HG03442 (cell line): ENCODE measurements around the gene ISX.

Experiments used
- ATAC-seq: cut with Tn5 transposase; IDR thresholded peaks from one replicate; pipeline ENCODE4 v1.9.1; 2021; ENCODE audit warnings: mild to moderate bottlenecking, moderate library complexity; ENCODE audit not compliant: unreplicated experiment

The ISX gene

DNA sequence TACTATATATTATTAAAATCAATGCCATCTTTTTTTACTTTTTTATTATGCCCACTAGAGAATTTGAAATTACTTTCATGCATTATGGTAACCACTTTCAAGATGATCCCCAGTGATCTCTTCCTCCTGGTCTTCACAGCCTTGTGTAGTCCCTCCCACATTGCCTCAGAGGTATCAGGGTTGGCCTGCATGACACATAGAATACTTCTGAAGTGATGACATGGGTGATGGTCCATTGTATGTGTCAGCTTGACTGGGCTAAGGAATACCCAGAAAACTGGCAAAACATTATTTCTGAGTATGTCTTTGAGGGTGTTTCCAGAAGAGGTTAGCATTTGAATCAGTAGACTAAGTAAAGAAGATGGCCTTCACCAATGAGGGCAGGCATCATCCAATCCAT, 14.2 kb upstream of the ISX start:
- ATAC-seq: no peak

DNA sequence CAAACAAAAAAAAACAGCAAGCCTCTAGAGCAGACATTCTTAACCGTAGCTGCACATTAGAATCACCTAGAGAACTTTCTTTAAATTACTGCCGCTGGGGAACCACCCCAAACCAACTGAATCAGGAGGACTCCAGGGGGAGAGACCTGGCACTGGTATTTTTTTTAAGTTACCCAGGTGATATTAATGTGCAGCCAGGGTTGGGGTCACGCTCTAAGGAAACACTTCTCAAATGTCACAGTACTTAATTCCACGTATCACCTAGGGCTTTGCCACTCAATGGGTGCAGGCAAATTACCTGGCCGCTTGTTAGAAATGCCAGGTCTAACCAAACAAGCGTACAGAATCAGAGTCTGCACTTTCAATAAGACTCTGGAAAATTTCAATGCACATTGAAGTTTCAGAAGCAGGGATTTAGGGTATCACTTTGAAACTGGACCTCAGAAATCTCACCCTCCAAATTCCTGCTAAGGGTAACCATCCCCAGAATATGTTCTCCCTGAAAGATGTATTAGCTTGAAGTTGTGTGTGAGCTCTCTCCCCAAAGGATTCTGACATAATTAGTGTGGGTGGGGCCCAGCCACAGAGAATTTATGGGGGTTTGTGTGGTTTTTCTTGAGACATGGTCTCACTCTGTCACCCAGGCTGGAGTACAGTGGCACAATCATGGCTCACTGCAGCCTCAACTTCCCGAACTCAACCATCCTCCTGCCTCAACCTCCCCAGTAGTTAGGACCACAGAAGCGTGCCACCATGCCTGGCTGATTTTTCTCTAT, 12.7 kb upstream of the ISX start:
- ATAC-seq: no peak

DNA sequence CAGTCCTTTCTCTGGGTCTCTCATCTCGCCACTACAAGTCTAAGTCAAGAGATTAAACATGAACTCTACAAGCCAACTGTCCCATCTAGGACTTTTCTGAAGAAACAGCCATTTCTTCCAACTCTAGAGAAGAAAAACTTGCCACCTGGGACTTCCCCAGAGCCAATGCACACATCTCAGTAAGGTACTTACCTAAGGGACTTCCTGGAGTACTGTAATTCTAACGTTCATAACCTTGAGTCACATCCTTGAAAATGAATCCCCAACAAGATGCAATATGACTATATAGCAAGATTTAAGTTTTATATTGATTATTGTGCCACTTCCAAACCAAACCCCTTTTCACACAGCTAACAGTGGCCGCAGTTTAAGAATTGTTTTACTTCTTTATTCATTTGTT, 11.9 kb upstream of the ISX start:
- ATAC-seq: peak; percentile 55

DNA sequence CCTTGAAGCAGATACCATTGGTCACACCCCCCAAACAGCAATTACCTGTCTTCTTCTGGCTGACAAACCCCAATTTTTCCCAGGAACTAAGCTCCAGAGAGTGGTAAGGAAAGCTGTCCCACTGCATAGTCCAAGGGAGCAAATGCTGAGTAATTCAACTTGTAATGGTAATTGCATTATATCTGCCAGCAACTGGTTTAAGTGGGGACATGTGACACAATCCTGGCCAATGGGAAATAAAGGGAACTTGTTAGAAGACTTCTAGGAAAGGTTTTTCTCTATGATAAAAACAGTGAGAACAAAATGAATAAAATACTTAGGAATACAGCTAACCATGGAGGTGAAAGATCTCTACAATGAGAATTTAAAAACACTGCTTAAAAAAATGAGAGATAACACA, 9.5 kb upstream of the ISX start:
- no peak for ATAC-seq

DNA sequence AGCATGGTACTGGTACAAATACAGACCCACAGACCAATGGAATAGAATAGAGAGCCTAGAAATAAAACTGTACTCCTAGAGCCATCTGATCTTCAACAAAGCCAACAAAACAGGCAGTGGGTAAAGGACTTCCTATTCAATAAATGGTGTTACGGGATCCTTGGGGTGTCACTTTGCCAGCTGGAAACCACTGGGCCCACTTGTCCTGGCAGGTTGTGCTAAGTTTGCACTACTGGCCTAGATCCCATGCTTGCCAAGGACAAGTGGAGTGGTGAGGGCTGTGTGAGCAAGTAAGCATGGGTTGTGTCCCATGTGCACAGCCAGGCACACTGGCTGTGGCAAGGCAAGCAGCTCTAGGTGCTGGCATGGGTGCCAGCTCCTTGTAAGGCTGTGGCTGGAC, 8.8 kb upstream of the ISX start:
- no peak for ATAC-seq

DNA sequence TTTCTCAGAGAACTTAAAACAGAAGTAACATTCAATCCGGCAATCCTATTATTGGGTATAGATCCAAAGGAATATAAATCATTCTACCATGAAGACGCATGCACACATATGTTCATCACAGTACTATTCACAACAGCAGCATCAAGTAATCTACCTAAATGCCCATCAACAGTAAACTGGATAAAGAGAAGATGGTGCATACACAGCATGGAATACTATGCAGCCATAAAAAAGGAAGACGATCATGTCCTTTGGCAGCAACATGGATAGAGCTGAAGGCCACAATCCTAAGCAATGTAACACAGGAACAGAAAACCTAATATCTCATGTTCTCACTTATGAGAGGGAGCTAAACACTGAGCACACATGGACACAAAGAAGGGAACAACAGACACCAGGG, 6.3 kb upstream of the ISX start:
- no peak for ATAC-seq

DNA sequence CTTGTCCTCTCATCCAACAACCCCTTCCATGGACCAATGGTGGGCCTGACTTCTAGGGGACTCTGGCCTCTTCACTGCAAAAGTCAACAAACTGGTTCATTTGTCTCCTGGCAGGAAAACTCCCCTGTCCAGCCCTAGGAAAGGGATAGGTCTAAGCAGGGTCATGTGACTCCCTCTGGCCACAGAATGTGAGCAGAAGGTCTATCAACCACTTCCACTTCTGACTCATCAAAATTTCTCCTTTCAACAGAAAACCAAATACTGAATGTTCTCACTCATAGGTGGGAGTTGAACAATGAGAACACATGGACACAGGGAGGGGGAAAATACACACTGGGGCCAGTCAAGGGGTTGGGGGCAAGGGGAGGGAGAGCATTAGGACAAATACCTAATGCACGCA, 1.3 kb upstream of the ISX start:
- peak; percentile 75 for ATAC-seq

DNA sequence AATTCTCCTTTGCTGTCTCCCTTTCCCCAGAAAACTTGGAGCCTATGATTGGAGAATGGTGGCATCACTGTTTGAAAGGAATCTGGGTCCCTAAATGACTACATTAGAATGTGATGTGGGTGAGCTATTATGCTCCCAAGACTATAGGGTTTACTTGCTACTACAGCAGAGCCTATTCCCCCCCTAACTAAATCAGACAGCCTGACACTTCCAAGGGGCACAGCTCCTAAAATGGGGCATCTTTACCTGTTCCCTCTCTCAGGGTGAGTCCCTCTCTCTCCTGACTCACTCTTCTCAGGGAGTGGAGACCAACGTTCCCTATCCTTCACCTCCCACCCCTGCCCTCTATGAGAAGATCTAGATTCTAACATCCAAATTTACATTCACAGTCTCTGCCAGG, 775 bp upstream of the ISX start:
- no peak for ATAC-seq

DNA sequence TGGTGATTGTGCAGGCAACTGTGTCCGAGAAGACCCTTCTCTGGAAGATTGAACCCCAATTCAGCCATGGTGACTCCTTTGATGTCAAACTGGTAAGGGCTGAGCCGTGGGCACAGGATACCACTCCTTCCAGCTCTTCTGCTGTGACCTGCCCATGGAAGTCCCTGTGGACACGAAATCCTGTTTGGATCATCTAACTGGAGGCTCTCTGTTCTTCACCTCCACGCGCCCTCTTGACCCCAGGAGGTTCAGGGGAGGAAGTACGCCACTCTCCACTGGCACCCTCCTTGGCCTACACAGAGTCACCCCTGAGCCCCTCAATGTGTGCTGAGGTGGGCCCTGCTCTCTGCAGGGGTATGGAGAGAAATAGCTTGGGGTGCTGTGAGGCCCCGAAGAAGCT, 810 bp downstream of the ISX start:
- ATAC-seq: no peak

DNA sequence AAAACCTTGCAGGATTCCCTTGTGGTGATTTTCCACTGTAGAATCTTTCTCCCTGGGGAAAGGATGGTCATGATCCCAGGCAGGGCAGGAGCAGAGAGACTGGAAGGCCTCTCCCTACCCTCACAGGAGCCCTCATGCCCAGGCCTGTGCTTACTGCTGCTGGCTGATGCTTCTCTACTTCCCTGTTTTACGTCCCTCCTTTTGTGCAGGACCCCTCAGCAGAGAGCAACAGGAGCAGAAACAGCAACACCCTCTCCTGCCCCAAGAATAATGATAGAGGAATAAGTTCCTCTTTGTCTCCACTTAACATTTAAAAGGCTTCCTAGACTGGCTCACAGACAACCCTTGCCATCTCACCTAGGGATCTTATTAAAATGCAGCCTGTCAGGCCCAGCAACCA, 3.6 kb downstream of the ISX start:
- ATAC-seq: no peak

DNA sequence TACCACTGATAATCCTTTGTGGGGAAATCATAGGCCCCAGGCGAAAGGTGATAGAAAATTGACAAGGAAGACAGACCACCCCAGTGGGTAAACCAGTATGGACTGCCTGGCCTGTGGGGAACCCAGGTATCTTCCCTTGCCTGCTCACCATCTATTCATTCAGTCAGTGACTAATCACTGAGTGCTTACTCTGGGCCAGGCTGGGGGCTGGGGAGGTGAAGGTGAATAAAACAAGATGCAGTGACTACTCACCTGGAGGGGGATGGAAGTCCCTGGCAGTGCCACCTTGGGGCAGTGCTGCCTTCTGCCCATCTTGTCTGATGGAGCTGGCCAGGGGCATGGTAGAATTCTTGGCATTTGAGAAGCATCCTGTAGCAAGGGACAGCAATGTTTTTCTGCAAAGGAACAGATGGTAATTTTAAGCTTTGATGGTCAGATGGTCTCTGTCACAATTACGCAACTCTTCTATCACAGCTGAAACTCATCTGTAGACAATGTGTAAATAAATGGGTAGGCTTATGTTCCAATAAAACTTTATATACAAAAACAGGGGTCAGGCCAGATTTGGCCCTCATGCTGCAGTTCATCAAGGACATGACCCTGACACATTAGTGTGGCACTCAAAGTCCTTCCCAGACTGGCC, 4.6 kb downstream of the ISX start:
- ATAC-seq: no peak

DNA sequence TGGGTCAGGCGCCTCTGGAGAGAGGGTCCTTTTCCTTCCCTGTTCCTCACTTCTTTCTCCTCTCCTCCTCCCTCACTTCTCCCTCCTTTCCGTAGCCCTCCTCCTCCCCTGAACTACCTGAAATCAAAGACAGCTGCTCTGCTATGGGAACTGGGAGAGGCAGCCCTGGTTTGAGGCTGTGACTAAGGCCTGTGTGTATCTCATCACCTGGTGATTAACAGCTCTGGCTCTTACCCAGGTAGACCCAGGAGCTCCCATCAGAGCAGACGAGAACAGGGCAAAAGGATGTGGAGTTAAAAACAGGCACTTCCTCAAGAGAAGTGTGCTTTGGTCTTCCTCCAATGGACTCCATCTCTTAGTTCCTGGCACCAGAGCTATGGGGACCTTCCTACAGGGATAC, 5.8 kb downstream of the ISX start:
- no peak for ATAC-seq

DNA sequence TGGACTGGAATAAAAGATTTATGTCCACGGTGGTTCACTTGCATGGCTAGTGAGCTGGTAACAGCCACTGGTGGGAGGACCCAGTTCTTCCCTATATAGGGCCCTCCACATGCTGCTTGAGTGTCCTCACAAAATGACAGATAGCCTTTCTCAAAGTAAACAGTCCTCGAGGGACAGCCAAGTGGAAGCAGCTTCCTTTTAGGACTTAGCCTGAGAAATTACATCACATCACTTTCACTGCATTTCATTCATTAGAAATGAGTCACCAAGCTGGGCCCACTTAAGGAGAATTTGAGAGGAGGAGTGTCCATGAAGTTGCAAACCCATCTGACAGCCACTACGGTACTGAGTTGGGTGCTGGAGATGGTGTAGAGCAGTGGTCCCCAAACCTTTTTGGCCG, 7.0 kb downstream of the ISX start:
- no peak for ATAC-seq

DNA sequence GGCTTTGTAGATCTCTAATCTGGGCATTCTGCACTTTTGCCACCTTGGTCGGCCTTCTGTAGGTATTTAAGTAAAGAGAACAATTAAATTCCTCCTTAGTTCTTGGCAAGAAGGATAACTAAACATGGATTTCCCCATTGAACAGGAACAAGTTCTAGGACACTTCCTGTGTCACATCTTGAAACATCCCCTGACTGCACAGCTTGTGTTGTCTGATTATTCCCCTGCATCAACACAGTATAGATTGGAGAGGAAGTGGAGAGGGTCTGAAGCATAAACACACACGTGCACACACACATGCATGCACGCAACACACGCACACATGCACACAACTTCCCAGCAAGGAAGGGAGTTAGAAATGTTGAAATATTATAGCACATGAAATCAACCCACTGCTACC, 8.6 kb downstream of the ISX start:
- ATAC-seq: no peak

DNA sequence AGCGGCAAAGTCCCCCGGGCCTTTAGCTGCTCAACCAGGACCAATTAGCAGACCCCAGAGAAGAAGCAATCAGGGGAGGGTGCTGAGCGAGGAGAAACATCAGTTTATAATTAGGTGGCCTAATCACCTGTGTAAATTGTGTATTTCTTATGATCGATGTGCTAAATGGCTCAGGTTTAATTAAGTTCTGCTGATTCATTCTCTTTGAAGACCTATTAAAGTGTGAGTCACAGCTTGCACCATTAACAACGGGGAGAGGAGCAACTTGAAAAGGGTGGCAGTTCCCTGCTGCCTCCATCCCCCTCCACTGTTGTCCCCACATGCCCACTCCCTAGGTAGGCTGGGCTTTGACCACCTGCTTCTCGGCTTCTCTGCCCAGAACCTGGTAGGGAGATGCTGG, 10.7 kb downstream of the ISX start:
- no peak for ATAC-seq

DNA sequence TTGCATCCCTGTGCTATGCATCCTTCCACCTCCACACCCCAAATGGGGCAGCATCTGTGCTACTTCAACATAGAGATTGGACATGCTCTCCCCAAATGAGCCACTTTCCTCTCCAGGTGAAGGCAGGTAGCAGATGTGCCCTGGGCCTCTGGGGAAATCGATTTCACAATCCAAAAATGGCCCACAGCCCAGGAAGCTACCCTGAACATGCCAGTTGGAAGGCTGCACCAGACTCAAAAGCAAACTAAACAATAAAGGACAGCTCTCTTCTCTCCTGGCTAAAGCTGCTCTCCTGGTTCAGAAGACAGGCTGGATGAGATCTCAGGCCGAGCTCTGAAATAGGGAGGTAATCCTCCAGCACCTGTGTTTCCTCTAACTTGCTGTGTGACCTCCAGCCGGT, 19.7 kb downstream of the ISX start:
- no peak for ATAC-seq

DNA sequence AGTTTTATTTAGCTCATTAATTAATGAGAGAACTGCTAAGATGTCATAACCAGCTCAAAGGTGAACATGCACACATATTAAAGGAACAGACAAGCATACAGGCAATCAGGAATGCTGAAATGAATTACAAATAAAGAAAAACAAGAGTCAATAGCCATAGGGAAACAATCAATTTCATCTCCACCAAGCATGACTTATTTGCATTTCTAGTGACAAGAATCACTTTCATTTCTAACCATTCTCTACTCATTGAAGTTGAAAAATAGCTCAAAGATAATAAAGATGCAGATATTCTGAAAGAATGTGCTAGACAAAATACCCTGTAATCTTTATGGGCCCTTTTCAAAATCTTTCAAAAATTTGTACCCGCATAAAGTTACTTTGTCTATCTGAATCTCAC, 23.2 kb downstream of the ISX start:
- no peak for ATAC-seq

DNA sequence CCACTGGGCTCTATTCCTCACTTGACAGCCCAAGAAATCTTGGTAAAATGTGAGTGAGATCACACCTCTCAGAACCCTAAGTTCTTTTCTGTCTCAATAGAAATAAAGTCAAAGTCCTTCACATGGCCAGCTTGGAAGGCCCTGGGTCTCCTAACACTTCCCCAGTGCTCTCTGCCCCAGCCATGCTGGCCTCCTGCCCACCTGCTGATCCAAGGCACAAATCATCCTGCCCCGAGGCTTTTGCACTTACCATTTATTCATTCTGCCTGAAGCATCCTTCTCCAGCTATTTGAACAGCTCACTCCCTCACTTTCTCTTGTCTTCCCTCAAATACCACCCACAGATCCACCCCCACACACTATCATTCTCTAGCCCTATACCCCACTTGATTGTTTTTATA, 26.4 kb downstream of the ISX start:
- no peak for ATAC-seq

DNA sequence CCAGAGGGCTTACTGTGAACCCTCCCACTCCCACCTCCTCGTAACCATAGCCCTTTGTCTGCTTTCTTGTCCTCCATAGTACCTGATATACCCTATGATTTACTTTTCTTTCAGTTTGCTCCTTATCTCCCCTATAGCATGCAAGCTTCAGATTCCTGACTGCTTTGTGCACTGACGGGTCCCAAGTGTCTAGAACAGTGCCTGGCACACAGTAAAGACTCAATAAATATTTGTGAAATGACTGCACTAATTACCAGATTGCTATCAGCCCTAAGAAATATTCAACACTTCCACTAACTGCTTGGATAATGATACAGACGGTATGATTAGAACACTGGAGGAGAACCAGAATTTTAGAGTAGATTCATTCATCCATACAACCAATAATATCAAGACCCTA, 33.0 kb downstream of the ISX start:
- no peak for ATAC-seq

DNA sequence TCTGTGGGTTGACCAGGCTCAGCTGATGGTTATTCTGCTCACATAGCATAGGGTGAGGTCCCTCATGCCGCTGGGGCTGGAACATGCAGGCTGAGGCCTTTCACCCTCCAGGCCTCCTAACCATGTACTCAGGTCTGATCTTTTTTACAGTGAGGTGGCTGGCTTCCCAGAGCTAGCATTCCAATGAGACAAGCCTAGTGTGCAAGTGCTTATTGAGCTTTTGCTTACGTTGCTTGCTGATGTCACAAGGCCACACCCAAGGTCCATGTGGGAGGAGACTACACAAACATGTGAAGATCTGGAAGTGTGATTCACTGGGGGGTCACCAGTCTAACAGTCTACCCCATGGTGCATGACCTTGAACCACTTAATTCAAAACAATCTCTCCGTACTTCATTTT, 33.9 kb downstream of the ISX start:
- ATAC-seq: no peak

DNA sequence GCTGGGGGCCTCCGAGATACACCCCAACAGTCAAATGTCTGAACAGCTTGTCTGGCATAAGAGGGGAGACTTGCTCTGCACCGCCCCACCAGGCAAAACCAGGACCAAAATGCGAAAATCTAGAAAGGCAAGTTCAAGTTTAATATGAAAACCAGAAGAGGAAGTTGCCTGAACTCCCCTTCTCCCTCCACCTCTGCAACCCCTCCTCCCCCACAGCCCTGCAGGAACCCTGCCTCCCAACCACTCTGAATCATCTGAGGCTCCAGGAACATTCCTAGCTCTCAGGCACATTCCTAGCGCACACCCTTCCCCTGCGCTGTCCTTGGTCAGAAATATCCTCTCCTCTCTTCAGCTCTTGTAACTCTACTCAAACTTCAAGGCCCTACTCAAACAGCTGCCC, 36.7 kb downstream of the ISX start:
- no peak for ATAC-seq

DNA sequence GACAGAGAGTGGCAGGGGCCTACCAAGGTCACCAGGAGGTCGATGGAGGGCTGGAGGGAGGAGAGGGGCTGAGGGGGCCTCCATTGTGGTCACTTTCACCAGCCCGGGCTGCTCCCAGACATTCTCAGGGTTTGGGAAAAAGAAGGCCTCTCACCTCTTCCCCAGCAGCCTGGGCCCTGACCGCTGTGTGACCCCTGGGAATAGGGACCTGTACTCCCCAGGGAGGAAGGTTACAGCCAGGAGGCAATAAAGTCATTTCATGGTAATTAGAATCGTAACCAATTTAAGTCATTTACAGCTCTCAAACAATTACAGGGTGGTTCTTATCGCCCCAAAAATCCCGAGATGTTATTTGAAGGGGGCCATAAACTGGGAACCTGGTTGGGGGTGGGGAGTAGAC, 37.8 kb downstream of the ISX start:
- no peak for ATAC-seq

DNA sequence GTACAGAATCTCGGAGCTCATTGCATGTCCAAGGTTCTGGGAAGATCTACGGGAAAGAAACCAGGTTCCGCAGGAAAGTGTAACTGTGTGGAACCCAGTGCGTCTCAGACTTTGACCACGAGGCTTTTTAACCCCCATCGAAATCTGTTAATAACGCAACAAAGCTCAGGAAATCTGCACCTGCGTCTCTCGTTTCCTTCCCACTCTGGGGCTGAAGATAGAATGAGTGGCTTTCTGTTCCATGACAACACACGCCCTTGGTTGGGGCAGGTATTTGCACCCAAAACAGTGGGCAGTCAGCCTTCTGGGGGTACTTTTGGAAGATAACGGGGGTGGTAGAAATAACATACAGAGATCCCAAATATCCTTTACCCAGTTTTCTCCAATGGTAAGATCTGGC, 38.5 kb downstream of the ISX start:
- no peak for ATAC-seq
